ENCODE results near the gene DRGX.

DRGX gene

DNA sequence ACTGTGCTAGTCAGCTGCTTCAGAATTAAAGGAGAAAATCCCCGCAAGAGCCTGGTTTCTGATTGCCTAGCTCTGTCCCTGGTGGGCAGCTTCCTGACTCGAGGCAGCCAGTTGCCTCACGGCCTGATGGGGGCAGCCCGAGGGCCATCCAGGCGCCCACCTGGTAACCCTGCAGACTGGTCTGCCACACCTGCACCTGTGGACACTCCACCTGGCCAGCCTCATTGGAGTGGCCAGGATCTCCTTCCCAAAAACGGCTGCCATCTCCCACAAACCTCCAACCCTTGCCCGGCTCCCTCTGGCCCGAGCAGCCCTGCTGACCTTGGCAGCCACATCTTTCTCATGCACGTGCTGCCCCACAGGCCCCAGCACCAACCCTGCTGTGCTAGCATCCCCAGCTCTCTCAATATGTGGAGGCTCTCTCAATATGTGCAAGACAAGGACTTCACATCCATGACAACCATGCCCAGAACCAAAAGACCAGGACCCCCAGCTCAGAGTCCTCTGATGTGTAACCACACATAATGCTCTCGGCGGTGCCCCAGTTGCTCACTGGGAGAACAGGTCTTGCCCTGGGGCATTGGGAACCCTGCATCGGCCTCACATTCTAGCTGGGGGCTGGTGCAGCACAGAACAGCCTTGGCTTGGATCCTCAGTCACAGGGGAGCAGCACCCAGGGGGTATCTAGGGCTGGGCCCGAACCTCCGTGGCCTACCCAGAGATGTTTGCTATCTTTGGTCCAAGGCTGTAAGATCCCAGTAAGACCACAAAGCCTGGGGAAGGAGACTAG lies 14.6 kb downstream of the DRGX start:
- no peak for DNase-seq

GRCh38 chr10:49379596-49380410 lies 16.1 kb downstream of the DRGX start:
- no peak for DNase-seq

DNA sequence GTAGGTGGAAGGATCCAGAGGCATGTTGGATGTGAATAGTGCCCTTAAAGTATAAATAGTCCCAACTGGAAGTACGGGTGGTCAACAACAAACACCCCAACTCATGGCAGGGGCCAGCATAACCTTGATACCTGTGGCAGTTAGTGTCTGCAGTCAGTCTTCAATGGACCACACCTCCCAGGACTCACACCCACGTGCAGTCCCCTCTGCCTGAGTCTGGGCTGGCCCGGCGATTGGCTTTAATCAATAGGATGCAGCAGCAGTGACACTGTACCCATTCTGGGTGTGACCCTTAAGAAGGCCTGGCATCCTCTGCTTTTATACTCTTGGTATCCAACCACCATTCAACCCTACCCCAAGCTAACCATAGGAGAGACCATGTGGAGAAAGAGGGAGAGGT lies 18.6 kb downstream of the DRGX start:
- no peak for DNase-seq

DNA sequence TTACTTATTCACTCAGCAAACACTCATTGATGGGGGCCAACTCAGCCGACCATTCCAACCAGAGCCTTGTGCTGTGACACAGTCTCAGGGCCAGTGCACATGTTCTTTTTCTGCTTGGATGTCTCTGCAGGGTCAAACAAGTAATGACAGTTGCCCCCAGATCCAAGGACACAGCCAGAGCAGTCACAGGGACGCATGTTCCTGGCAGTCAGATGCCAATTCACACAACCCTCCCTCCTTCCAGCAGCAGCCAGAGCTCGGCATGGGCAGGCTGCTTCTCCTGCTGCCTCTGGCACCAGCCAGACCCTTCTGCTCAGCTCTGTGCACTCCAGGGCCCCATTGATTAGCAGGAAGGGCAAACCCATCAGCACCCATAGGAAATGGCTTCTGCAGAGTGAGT lies 20.3 kb downstream of the DRGX start:
- no peak for DNase-seq

- no peak for DNase-seq
Measured at GRCh38 chr10:49374740-49375139, 21.1 kb downstream of the DRGX start.

GRCh38 chr10:49373361-49373760 lies 22.5 kb downstream of the DRGX start:
- DNase-seq = no peak

GRCh38 chr10:49371967-49372366 lies 23.9 kb downstream of the DRGX start:
- no peak for DNase-seq

GRCh38 chr10:49370326-49371100 lies 25.4 kb downstream of the DRGX start:
- no peak for DNase-seq

DNA sequence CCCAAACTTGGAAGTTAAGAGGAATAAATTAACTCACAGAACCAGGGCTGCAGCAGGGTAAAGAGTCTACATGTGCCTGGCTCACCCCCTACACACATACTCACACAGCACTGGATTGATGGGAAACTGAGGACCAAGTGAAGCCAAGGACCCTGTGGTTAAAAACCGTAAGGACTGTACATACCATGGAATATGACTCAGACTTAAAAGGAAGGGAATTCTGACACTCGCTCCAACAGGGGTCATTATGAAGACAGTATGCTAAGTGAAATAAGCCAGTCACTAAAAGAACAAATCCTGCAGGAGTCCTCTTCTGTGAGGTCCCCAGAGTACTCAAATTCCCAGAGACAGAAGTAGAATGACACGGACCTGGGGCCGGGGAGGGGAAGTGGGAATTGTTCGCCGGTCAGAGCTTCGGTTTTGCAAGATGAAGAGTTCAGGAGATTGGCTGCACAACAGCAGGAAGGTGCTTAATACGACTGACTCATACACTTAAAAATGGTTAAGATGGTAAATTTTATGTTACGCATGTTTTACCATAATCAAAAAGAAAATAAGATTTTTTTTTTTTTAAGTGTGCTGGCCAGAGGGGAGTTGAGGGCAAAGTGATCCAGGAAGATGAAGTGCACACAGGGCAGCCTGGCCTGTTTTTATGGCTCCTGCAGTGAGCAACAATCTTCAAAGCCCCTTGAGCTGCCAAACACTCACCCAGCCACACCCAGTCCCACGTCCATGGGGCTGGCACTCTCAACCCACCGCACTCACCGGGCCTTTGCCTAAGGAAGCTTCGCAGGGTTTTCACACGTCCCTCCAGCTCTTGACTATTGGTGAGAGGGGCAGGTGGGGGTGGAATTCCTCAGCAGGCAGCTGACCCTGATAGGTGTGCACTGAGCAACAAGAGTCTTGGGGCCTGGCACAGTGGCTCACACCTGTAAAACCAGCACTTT lies 26.4 kb downstream of the DRGX start:
- DNase-seq = no peak

- DNase-seq = no peak
Measured at GRCh38 chr10:49368256-49368655, 27.6 kb downstream of the DRGX start.

DNA sequence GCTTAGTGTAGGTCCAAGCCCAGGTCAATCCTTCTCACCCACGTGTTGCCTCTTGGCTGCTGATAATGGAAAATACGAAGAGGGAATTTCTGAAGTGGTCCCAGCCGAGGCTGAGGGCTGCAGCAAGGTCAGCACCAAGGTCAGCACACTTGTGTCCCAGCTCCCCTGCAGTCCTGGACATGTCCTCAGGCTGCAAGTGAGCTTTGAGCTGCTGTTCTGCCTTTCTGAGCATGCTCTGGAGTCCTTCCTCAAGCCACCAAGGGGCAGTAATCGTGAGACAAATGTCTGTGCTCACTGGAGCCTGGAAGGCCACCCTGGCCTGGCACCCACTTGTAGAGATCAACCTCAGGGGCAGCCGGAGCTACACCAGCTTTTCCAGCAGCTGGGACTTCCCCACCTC lies 28.3 kb downstream of the DRGX start:
- no peak for DNase-seq

DNA sequence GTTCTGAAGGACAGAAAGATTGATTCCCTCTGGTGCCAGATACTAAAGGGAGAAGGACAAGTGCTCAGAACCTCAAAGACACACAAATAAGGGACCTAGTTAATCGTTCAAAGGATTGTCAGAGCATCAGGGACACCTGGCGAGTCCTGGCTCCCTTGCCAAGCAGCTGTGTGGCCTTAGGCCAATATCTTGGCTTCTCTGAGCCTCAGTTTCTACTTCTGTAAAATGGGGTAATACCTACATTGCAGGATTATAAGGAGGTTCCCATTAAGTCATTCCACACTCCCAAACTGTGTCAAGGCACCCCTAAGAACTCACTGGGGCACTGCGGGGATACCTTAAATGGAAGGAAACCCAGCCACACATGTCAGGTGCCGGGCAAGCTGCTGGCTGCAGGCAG lies 29.4 kb downstream of the DRGX start:
- no peak for DNase-seq

DNA sequence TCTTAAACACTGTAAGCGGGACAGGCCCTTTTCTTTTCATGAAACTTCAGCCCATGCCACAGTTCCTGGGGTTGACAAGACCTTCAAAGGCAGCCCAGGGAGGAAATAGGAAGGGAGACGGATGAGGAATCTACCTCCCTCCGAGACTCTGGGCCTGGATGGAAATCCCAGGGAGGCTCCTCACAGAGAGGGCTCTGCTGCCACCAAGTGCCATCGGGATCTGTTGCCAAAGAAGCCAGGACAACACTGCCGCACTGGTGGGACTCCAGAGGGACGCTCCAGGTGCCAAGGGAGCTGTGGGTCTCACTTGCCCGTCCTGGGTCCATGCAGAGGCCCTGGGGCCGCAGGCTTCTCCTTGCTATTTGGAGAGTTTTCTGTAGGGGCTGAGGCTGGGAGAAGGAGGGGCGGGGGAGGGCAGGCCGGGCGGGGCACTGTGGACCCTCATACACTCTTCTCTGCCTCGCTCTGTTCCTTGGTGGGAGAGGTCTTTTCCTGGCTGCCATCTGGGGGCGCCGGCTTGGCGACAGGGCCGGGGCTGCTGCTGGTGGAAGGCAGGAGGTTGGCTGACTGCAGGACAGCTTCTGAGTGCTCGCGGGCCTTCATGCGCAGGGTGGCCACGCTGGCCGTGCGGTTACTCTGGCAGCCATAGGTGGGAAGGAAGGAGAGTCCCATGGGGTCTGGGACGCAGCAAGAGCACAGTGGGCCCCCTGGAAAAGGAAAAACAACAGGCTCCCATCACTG lies 30.0 kb downstream of the DRGX start:
- no peak for DNase-seq

DNA sequence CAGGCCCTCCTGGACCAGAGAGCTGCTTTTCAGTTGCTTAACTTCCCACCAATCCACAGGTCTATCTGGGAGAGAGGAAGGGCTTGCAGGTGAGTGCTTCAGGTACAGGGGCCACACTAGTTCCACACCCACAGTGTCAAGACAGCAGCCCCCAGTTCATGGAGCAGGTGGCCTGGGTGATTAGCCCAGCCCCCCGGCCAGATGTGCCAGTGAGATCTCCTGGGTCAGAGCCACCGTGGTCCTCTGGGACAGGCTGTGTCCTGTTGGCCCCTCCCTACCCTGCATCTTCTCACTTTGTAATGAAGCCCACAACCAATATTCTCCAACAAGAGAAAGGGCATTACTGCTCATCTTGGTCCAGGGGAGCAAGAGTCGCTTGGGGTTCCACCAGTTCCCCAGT lies 30.6 kb downstream of the DRGX start:
- no peak for DNase-seq

DNA sequence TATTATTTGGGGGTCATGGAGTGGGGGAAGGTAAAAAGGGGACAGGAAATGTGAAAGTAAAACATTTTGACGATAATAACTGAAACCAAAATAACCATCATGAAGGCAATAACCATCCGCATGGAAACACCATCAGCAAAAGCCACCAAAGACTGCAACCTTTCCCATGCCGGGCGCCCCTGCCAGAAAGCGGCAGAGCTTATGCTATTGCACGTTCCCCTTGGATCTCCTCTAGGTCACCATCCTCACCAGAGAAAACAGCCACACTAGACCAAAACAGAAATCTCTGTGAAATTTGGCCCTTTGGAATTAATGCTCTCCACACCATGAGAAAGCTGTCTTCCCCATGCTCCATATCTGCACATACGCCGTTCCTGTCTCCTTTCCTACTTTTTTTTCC lies 31.1 kb downstream of the DRGX start:
- DNase-seq = no peak

GRCh38 chr10:49364051-49364450 lies 31.8 kb downstream of the DRGX start:
- no peak for DNase-seq

- no peak for DNase-seq
Measured at GRCh38 chr10:49363309-49364031, 32.4 kb downstream of the DRGX start.

- DNase-seq = no peak
Measured at GRCh38 chr10:49362596-49363260, 33.2 kb downstream of the DRGX start.

DNA sequence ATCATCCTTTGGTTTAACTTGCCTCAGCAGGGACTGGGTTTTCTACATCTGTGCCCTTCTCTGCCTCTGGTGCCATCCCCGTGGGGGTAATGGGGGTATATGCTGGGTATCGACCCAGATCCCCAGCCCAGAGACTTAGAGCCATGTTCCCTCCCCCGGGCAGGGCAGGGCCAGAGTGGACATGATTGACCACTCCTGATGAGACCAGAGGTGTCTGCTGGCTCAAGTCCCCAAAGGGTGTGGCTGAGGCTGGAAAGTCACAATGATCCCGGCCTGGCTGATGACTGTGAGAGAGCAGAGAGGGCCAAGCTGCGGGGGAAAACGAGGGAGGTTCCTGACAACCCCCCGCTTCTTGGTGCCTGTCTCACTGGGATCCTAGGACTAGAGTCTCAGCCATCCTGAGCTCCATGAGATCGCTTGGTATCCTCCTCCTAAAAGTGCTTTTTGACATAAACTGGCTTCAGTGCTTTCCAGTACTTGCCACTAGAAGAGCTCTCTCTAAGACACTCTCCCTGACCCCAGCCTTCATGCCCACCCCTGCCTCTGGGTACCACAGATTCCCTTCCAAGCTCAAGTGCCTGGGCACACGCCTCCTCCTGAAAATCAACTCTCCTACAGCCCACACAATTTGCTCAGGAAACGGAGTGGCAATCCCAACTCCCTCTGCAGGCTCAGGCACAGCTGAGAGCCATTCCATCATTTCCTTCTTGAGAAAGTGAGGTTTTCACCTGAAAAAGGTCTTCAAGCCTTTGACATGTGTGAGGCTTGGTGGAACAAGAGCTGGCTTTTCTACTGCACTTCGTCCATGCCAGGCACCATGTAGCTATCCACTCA lies 33.9 kb downstream of the DRGX start:
- no peak for DNase-seq

- no peak for DNase-seq
Measured at GRCh38 chr10:49361178-49361554, 34.7 kb downstream of the DRGX start.
